H1 (cell line): Measurements from ENCODE around the gene FAM114A2. TPM values are rescaled to one million over a fixed set of nuclear protein-coding genes. Genes with fewer than 3 reads are reported as not detected.

ENCODE experiments used
- CTCF ChIA-PET: fragments of 300-600 bp; sonication (Branson Sonifier 250); formaldehyde crosslinking; loops from one replicate; lab custom pipeline; 2021; ENCODE audit not compliant: partially characterized antibody; lab: Charles Lee
- POLR2A ChIA-PET: fragments of 300-600 bp; sonication (Branson Sonifier 250); formaldehyde crosslinking; loops from one replicate; lab custom pipeline; 2021; ENCODE audit warnings: inconsistent platforms; ENCODE audit not compliant: partially characterized antibody; lab: Charles Lee
- DNase-seq, 2 experiments: peaks; one replicate each; pipeline versions ENCODE4 v3.0.0 to v3.0.0-alpha.2; 2010 to 2022; ENCODE audit warnings: low spot score in 2 of 2, low read depth in 1 of 2, mixed read lengths in 1 of 2
- FAIRE-seq: peaks from 2 replicates; lab custom pipeline; 2011; peaks lifted over from hg19 to GRCh38; lab: Jason Lieb, UNC
- H2AFZ ChIP-seq: 2 replicates; pipeline ENCODE4 v1.8.1; 2012; ENCODE audit warnings: low read length, inconsistent platforms
- H2AK5ac ChIP-seq: 2 replicates; pipeline ENCODE4 v1.6.1; 2013; ENCODE audit warnings: low read depth, low read length
- H2BK120ac ChIP-seq: replicated peaks from 2 replicates; pipeline ENCODE3; 2013; ENCODE audit warnings: low read depth, low read length, inconsistent platforms
- H2BK12ac ChIP-seq: 2 replicates; pipeline ENCODE4 v1.6.1; 2013; ENCODE audit warnings: low read depth, low read length
- H2BK15ac ChIP-seq: 2 replicates; pipeline ENCODE4 v1.6.1; 2013; ENCODE audit warnings: low read length
- H2BK20ac ChIP-seq: 2 replicates; pipeline ENCODE4 v1.6.1; 2013; ENCODE audit warnings: low read length
- H2BK5ac ChIP-seq: 2 replicates; pipeline ENCODE4 v1.6.1; 2013; ENCODE audit warnings: low read depth, low read length
- H3K14ac ChIP-seq: 2 replicates; pipeline ENCODE4 v1.6.1; 2013; ENCODE audit warnings: inconsistent platforms; ENCODE audit not compliant: insufficient read length
- H3K18ac ChIP-seq: 2 replicates; pipeline ENCODE4 v1.6.1; 2013; ENCODE audit warnings: low read length; ENCODE audit errors: extremely low read depth
- H3K23ac ChIP-seq: 2 replicates; pipeline ENCODE4 v1.6.1; 2013; ENCODE audit warnings: inconsistent platforms; ENCODE audit not compliant: insufficient read length
- H3K23me2 ChIP-seq: 2 replicates; pipeline ENCODE4 v1.6.1; 2013; ENCODE audit warnings: low read depth, low read length
- H3K27ac ChIP-seq: 2 replicates; pipeline ENCODE4 v1.6.1; 2011; ENCODE audit warnings: low read depth, low read length, inconsistent platforms
- H3K27me3 ChIP-seq, 4 experiments: replicated peaks in 1 of 4; 1 replicate in 1 of 4; 2 replicates in 3 of 4; pipeline versions ENCODE4 v1.6.1 to v1.8.1; 2011 to 2013; ENCODE audit warnings: low read length in 3 of 4, mild to moderate bottlenecking in 3 of 4, inconsistent platforms in 2 of 4, mixed read lengths in 2 of 4, moderate library complexity in 1 of 4; ENCODE audit not compliant: control insufficient read depth in 3 of 4, insufficient read depth in 3 of 4; ENCODE audit errors: extremely low read depth in 1 of 4
- H3K36me3 ChIP-seq, 4 experiments: 2 replicates each; pipeline versions ENCODE4 v1.6.1 to v1.8.1; 2011 to 2013; ENCODE audit warnings: mild to moderate bottlenecking in 4 of 4, low read length in 3 of 4, moderate library complexity in 2 of 4, control low read depth in 1 of 4, inconsistent platforms in 1 of 4; ENCODE audit not compliant: insufficient read depth in 4 of 4, control insufficient read depth in 2 of 4
- H3K4ac ChIP-seq: replicated peaks from 2 replicates; pipeline ENCODE3; 2013; ENCODE audit warnings: low read length, low read depth, mixed read lengths, inconsistent platforms; ENCODE audit not compliant: insufficient read length
- H3K4me1 ChIP-seq, 4 experiments: replicated peaks in 1 of 4; 1 replicate in 1 of 4; 2 replicates in 3 of 4; pipeline versions ENCODE4 v1.6.1 to v1.8.1; 2011 to 2013; ENCODE audit warnings: low read length in 3 of 4, inconsistent platforms in 2 of 4, mixed read lengths in 1 of 4; ENCODE audit not compliant: insufficient read depth in 4 of 4, control insufficient read depth in 3 of 4
- H3K4me2 ChIP-seq, 2 experiments: 2 replicates each; pipeline versions ENCODE4 v1.6.1 to v1.8.1; 2011 to 2013; ENCODE audit warnings: low read depth in 2 of 2, low read length in 2 of 2, control low read depth in 1 of 2, inconsistent platforms in 1 of 2, mild to moderate bottlenecking in 1 of 2; ENCODE audit not compliant: insufficient read depth in 1 of 2
- H3K4me3 ChIP-seq, 4 experiments: fragments of 200-600, 300-600 bp in 1 of 4; sonication (generic), shearing (Covaris generic), sonication (Bioruptor Twin) in 1 of 4; 2 replicates each; pipeline versions ENCODE4 v1.5.1 to v1.8.1; 2011 to 2016; ENCODE audit warnings: low read length in 4 of 4, low read depth in 3 of 4, control low read depth in 2 of 4, inconsistent platforms in 2 of 4, mild to moderate bottlenecking in 2 of 4, mixed read lengths in 1 of 4, moderate library complexity in 1 of 4; ENCODE audit not compliant: insufficient read depth in 2 of 4; ENCODE audit errors: extremely low read depth in 1 of 4
- H3K56ac ChIP-seq: replicated peaks from 2 replicates; pipeline ENCODE3; 2013; ENCODE audit warnings: low read depth, mild to moderate bottlenecking, mixed read lengths, low read length, inconsistent platforms; ENCODE audit not compliant: insufficient read length
- H3K79me1 ChIP-seq: 2 replicates; pipeline ENCODE4 v1.6.1; 2013; ENCODE audit warnings: low read depth, low read length, control low read depth
- H3K79me2 ChIP-seq, 2 experiments: 2 replicates each; pipeline versions ENCODE4 v1.6.1 to v1.8.1; 2012 to 2013; ENCODE audit warnings: low read length in 2 of 2, mild to moderate bottlenecking in 2 of 2, inconsistent platforms in 1 of 2; ENCODE audit not compliant: insufficient read depth in 2 of 2, control insufficient read depth in 1 of 2
- H3K9ac ChIP-seq, 4 experiments: replicated peaks in 1 of 4; 1 replicate in 1 of 4; 2 replicates in 3 of 4; pipeline versions ENCODE4 v1.6.1 to v1.8.1; 2011 to 2013; ENCODE audit warnings: low read depth in 3 of 4, low read length in 3 of 4, control low read depth in 2 of 4, mild to moderate bottlenecking in 2 of 4, moderate library complexity in 2 of 4, inconsistent platforms in 1 of 4; ENCODE audit errors: extremely low read depth in 1 of 4
- H3K9me3 ChIP-seq, 2 experiments: 2 replicates each; pipeline versions ENCODE4 v1.6.1 to v1.8.1; 2012 to 2013; ENCODE audit warnings: mild to moderate bottlenecking in 2 of 2, moderate library complexity in 2 of 2, control low read depth in 1 of 2, inconsistent platforms in 1 of 2, low read depth in 1 of 2, low read length in 1 of 2, mixed read lengths in 1 of 2; ENCODE audit not compliant: insufficient read depth in 2 of 2
- H4K20me1 ChIP-seq, 2 experiments: replicated peaks in 1 of 2; 2 replicates each; pipeline versions ENCODE3 to v1.8.1; 2011 to 2013; ENCODE audit warnings: inconsistent platforms in 2 of 2, low read length in 2 of 2, mild to moderate bottlenecking in 1 of 2; ENCODE audit not compliant: insufficient read depth in 2 of 2, control insufficient read depth in 1 of 2
- H4K5ac ChIP-seq: 2 replicates; pipeline ENCODE4 v1.6.1; 2013; ENCODE audit warnings: low read length, low read depth, mixed read lengths, inconsistent platforms; ENCODE audit not compliant: insufficient read length
- H4K8ac ChIP-seq: 2 replicates; pipeline ENCODE4 v1.8.0; 2013; ENCODE audit warnings: mild to moderate bottlenecking, moderate library complexity, low read length, inconsistent platforms; ENCODE audit not compliant: insufficient read depth; ENCODE audit errors: extremely low read depth
- H4K91ac ChIP-seq: replicated peaks from 2 replicates; pipeline ENCODE3; 2013; ENCODE audit warnings: low read length, mixed read lengths, inconsistent platforms; ENCODE audit not compliant: insufficient read length
- ATF3 ChIP-seq: IDR thresholded peaks from 2 replicates; pipeline ENCODE4 v1.6.1; 2011; ENCODE audit warnings: low read depth, mild to moderate bottlenecking, low read length; ENCODE audit not compliant: insufficient read depth
- E2F6 ChIP-seq: IDR thresholded peaks from 2 replicates; pipeline ENCODE4 v1.6.1; 2012; ENCODE audit warnings: inconsistent platforms
- EGR1 ChIP-seq: IDR thresholded peaks from 2 replicates; pipeline ENCODE4 v1.6.1; 2011; ENCODE audit warnings: low read depth, low read length, borderline replicate concordance
- EP300 ChIP-seq, 2 experiments: IDR thresholded peaks; 1 replicate in 1 of 2; 2 replicates in 1 of 2; pipeline ENCODE4 v1.6.1; 2011 to 2012; ENCODE audit warnings: low read depth in 2 of 2, low read length in 2 of 2, mild to moderate bottlenecking in 2 of 2, borderline replicate concordance in 1 of 2, inconsistent platforms in 1 of 2, moderate library complexity in 1 of 2
- GABPA ChIP-seq: IDR thresholded peaks from 2 replicates; pipeline ENCODE4 v1.6.1; 2011; ENCODE audit warnings: mild to moderate bottlenecking, low read length, moderate library complexity, borderline replicate concordance; ENCODE audit not compliant: insufficient read depth
- KDM5A ChIP-seq: fragments of 200-600 bp; IDR thresholded peaks from 2 replicates; pipeline ENCODE4 v1.7.1; 2012; ENCODE audit warnings: mild to moderate bottlenecking, low read length, inconsistent platforms, mixed read lengths
- NRF1 ChIP-seq: IDR thresholded peaks from 2 replicates; pipeline ENCODE4 v1.6.1; 2011; ENCODE audit warnings: mild to moderate bottlenecking, low read depth, low read length, improper control_type of control experiment
- POLR2AphosphoS5 ChIP-seq: IDR thresholded peaks from 2 replicates; pipeline ENCODE4 v1.6.1; 2011; ENCODE audit warnings: low read depth, low read length
- RFX5 ChIP-seq: IDR thresholded peaks from 2 replicates; pipeline ENCODE4 v1.6.1; 2011; ENCODE audit warnings: low read depth, low read length, improper control_type of control experiment, borderline replicate concordance
- SAP30 ChIP-seq: fragments of 300-600 bp; sonication (generic); IDR thresholded peaks from 2 replicates; pipeline ENCODE4 v1.7.1; 2012; ENCODE audit warnings: low read length, moderate library complexity, mild to moderate bottlenecking, inconsistent platforms; ENCODE audit not compliant: insufficient read depth, insufficient replicate concordance
- SP2 ChIP-seq: IDR thresholded peaks from 2 replicates; pipeline ENCODE4 v1.6.1; 2012; ENCODE audit warnings: mild to moderate bottlenecking, low read length, inconsistent platforms
- TCF12 ChIP-seq: IDR thresholded peaks from 2 replicates; pipeline ENCODE4 v1.6.1; 2011; ENCODE audit warnings: low read depth, mild to moderate bottlenecking, low read length
- WGBS, 2 experiments: shearing (Covaris generic) in 1 of 2; methylation state at CpG; one replicate each; pipeline versions ENCODE4 v1.1.6 to v1.1.7; 2013 to 2015; ENCODE audit warnings: low lambda C conversion rate in 2 of 2, mixed read lengths in 2 of 2, inconsistent platforms in 1 of 2, low coverage in 1 of 2, missing lambda C conversion rate in 1 of 2; ENCODE audit not compliant: insufficient replicate concordance in 2 of 2, insufficient coverage in 1 of 2, insufficient read length in 1 of 2; ENCODE audit errors: extremely low coverage in 1 of 2, missing lambda C conversion rate in 1 of 2; 5-methylcytosine and 5-hydroxymethylcytosine counted together
- polyA plus RNA-seq, 7 experiments: library from polyadenylated mRNA; depleted of rRNA in 3 of 7; stranded (reverse) in 5 of 7; unstranded in 2 of 7; fragments of >200 nt in 5 of 7; fragments of 200-250 nt in 2 of 7; gene quantifications; 1 replicate in 5 of 7; 2 replicates in 1 of 7; 4 replicates in 1 of 7; pipeline versions ENCODE4 v1.2.1 to v1.2.3, GENCODE V29; 2011 to 2013; ENCODE audit warnings: missing spikeins in 2 of 7, mixed read lengths in 2 of 7
- total RNA-seq: library from RNA; stranded (reverse); fragmentation: NEBNext Ultra II Directional; extraction: Animal tissue kit (Norgen Biotek cat#: 25700); gene quantifications from 2 replicates; pipeline ENCODE4 v1.2.1, GENCODE V29; 2021

Gene FAM114A2
- total and polyA plus RNA-seq, 2 of the 8 experiments (the other 6 are each of a cell fraction or from before 2014, with no cell fraction given), result 3.8 to 9.2 TPM

- H3K14ac ChIP-seq, result no peak overlapping the region
- H3K4me1 ChIP-seq, result peaks cover 2 to 14% (median 4%) of the 10 kb centered on the region in 4 experiments; a peak in 2 of 7 replicates
- no peak overlapping the region for H3K9ac ChIP-seq
- H3K23ac ChIP-seq, result no peak overlapping the region
- WGBS, 2 experiments, result 81% methylated on average over 3 of the region's 3 CpGs; no CpG with 5 or more reads in 1 of the 2 experiments
- H4K20me1 ChIP-seq, result no peaks in the 10 kb centered on the region
- no peak overlapping the region for H4K8ac ChIP-seq
- FAIRE-seq (no peak), DNase-seq (no peak)
- H2BK120ac ChIP-seq, result no peak overlapping the region
- H3K4me2 ChIP-seq, result no peak overlapping the region
- peaks cover 14 to 17% of the 10 kb centered on the region in 2 experiments for H3K9me3 ChIP-seq
- ChIA-PET POLR2A (interaction anchor here (1.7 kb wide), 1 partner anchor 18 kb away, joined by 8 read pairs; no protein-coding TSS in a partner anchor), CTCF (interaction anchor here (0.7 kb wide), 1 partner anchor 314 kb away, joined by 3 read pairs; no protein-coding TSS in a partner anchor)
- H2AFZ ChIP-seq, result 0 out of 2 replicates have a peak overlapping the region, but pooled peaks have one; percentile 16
- no peaks in the 10 kb centered on the region for H3K23me2 ChIP-seq
- no peak overlapping the region; the same call in 1 of the 2 replicates for H2BK15ac ChIP-seq
- no peak overlapping the region for H3K56ac ChIP-seq
- peak overlapping the region; percentile 88; the same call in 1 of the 2 replicates for H2BK20ac ChIP-seq
- no peak overlapping the region for H3K4ac ChIP-seq
- H4K91ac ChIP-seq, result peak overlapping the region; percentile 20
- H3K18ac ChIP-seq, result no peak overlapping the region
- no peaks in the 10 kb centered on the region for H3K27me3 ChIP-seq
- no peaks in the 10 kb centered on the region for H3K79me1 ChIP-seq
- no peak overlapping the region for H3K27ac ChIP-seq
- H3K79me2 ChIP-seq, result no peaks in the 10 kb centered on the region
- H2AK5ac ChIP-seq, result peak overlapping the region; percentile 95; the same call in 1 of the 2 replicates
- H2BK5ac ChIP-seq, result peak overlapping the region; percentile 76; the same call in 1 of the 2 replicates
- no peak overlapping the region for H4K5ac ChIP-seq
- H3K4me3 ChIP-seq, result no peak overlapping the region
- H2BK12ac ChIP-seq, result no peak overlapping the region
- peaks cover 0 to 3% (median 0%) of the 10 kb centered on the region in 4 experiments; a peak in 2 of 8 replicates for H3K36me3 ChIP-seq
- no peak for TF ChIP-seq EP300 (IDR thresholded peaks at IDR 0.05; ENCODE audit: borderline replicate concordance in 1 of 2, low read depth in 2 of 2, low read length in 2 of 2)
- TF ChIP-seq SAP30, result no peak
- TF ChIP-seq GABPA, result no peak
- TF ChIP-seq RFX5, result no peak
- no peak for TF ChIP-seq TCF12
- no peak for TF ChIP-seq KDM5A
- TF ChIP-seq ATF3, result no peak
- TF ChIP-seq E2F6, result no peak
- no peak for TF ChIP-seq POLR2AphosphoS5
- no peak for TF ChIP-seq SP2
- no peak for TF ChIP-seq NRF1
- no peak for TF ChIP-seq EGR1
Measured at GRCh38 chr5:153941265-153941664, 97.4 kb downstream of the FAM114A2 start.
